NCI-H2227 treated with DMSO at 0.1 percent for 48 hours (cell line): ENCODE results near the gene COL6A1.
"Not testable (repeated sequence)": the region's sequence is repeated elsewhere in the genome, so short reads cannot be mapped to it uniquely, and the experiment has no call there.

Experiments
- DNase-seq: peaks from one replicate; lab custom pipeline; 2025; lab: John Stamatoyannopoulos, UW

COL6A1 gene

DNA sequence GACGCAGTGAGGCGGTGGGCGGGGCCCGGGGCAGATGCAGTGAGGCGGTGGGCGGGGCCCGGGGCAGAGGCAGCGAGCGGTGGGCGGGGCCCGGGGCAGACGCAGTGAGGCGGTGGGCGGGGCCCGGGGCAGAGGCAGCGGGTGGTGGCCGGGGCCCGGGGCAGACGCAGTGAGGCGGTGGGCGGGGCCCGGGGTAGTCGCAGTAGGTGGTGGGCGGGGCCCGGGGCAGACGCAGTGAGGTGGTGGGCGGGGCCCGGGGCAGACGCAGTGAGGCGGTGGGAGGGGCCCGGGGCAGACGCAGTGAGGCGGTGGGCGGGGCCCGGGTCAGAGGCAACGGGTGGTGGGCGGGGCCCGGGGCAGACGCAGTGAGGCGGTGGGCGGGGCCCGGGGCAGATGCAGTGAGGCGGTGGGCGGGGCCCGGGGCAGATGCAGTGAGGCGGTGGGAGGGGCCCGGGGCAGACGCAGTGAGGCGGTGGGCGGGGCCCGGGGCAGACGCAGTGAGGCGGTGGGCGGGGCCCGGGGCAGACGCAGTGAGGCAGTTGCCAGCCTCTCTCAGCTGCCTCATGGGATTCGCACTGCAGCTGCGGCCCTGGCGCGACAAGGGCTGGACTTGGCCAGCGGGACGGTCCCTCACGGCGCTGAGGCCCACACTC lies 24.4 kb downstream of the COL6A1 start:
- not testable (repeated sequence) for DNase-seq

DNA sequence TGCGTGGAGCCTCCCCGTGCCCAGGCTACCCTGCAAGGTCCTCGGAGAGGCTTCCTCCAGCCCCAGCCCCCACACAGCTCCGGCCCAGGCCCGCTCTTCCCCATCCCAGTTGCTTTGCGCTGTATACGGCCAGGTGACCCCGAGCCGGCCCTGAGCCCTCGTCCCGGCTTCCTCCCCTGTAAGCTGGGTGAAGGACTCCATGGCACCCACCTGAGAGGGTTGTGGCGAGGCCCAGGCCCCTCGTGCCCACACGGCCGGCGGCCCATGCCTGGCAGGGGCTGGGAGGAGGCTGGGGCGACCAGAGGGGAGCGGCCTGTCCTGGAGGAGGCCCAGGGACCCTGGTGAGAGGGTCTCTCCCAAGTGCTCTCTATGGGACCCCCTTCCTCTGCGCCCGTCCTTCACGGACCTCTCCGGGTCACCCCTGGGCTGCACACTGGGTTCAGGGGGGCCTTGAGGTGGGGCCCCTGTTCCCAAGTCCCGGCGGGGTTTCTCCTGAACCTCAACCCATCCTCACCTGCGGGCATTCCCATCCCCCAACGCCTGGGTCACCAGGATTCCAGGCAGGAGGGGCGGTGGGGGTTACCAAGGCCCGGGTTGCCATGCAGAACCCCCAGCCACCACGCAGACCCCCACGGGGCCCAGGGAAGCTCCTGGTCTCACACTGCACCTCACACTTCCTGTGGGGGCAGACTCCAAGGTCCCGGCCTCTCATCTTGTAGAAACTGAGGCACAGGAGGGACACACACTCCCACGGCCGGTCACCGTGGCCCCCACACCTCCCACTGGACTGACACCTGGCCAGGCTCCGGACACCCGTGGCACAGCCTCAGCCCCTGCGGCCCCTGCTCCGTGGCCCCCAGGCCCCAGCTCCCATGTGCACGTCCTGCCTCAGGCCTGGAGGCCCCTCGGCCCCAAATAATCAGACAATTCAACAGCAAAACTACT lies 25.2 kb downstream of the COL6A1 start:
- DNase-seq: no peak

DNA sequence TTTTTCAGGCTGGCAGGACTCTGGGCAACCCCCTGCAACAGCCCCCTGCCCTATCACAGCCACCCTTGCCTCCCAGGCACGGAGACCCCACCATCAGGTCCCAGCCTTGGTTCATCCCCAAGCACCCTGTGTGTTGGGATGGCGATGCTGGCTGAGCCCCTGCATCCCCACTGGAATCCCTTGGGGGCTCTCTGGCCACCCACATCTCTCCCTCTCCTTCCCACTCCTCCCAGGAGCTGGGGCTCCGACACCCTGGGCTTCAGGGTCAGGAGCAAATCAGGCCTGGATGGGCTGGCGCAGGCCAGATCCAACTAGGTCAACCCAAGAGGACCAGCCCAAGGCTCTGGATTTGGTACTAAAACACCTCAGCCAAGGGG lies 25.9 kb downstream of the COL6A1 start:
- no peak for DNase-seq

GRCh38 chr21:46008893-46009621 lies 27.5 kb downstream of the COL6A1 start:
- DNase-seq: no peak

DNA sequence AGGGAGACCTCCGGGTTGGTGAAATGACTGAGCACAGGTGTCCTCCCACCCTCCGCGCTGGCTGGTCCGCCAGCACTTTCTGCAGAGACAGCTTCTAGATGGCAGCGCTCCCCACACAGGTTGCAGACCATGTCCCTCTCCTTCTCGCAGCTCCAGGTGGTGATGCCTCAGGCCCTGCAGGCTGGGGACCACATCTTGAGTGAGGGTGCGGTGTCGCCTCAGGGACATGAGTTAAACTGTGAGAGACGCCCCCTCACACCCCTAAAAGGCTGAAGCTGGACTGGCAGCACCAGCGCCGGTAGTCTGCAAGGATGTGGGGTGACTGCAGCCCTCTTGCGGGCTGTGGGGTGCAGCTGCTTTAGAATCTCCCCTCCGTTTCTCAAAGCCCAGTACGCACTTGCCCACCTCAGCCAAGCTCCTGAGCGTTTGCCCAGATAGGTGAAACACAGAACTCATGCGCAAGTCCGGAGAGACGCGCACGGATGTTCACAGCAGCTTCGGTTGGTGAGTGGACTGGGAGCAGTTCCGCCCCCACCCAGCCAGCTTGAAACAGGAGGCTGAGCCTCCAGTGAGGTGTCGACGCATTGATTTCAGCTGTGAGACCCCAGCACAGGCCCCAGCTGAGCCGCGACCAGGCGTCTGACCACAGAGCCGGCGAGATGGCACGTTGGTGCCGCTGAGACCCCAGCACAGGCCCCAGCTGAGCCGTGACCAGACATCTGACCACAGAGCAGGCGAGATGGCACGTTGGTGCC lies 28.6 kb downstream of the COL6A1 start:
- DNase-seq: no peak

DNA sequence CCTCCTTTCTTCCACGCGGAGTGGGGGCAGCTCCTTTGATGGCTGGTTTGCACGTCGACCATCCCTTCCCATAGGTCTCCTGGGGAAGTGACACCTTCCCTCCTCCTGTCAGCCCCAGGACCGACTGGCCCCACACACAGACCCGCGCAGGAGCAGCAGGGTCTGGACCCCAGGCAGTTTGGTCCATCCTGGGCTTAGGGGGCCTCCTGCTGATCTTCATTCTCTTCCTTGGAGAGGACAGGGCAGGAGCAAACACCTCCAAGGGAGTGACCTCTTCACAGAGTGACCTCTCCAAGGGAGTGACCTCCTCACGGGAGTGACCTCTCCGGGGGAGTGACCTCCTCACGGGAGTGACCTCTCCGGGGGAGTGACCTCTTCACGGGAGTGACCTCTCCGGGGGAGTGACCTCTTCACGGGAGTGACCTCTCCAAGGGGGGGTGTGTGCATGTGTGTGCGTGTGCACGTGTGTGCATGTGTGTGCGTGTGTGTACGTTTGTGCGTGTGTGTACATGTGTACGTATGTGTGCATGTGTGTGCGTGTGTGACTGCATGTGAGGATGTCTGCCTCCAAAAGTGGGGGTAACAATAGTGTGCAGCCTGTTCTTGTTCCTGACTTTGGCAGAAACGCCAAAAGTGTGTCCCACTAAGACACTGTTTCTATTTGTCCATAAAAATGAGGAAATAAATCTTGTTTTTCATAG lies 29.8 kb downstream of the COL6A1 start:
- no peak for DNase-seq

- DNase-seq: no peak
Measured at GRCh38 chr21:46012154-46012553, 30.6 kb downstream of the COL6A1 start.

- no peak for DNase-seq
Measured at GRCh38 chr21:46014828-46015227, 33.3 kb downstream of the COL6A1 start.

DNA sequence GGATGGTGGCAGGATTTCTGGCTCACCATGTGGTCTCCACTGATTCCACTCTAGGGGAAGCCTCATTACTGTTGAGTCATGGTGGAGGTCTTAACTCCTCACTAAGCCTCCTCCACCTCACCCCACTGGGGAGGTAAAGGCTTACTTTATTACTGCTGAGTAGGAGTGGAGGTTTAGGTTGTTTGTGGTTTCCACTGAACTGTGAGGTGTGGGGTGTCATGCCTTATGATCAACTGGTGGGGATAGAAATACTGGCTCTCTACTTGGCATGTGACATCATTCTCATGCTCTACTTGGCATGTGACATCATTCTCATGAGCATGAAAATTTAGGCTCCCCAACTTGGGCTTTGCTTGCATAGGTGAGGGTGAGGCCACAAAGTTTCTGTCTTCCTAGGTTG lies 35.6 kb downstream of the COL6A1 start:
- no peak for DNase-seq

GRCh38 chr21:46017695-46018094 lies 36.1 kb downstream of the COL6A1 start:
- no peak for DNase-seq

- DNase-seq: no peak
Measured at GRCh38 chr21:46018615-46019014, 37.0 kb downstream of the COL6A1 start.

- no peak for DNase-seq
Measured at GRCh38 chr21:46020581-46020980, 39.0 kb downstream of the COL6A1 start.

- DNase-seq: no peak
Measured at GRCh38 chr21:46021398-46021797, 39.8 kb downstream of the COL6A1 start.

- no peak for DNase-seq
Measured at GRCh38 chr21:46021978-46022544, 40.5 kb downstream of the COL6A1 start.

- no peak for DNase-seq
Measured at GRCh38 chr21:46022551-46023525, 41.3 kb downstream of the COL6A1 start.

DNA sequence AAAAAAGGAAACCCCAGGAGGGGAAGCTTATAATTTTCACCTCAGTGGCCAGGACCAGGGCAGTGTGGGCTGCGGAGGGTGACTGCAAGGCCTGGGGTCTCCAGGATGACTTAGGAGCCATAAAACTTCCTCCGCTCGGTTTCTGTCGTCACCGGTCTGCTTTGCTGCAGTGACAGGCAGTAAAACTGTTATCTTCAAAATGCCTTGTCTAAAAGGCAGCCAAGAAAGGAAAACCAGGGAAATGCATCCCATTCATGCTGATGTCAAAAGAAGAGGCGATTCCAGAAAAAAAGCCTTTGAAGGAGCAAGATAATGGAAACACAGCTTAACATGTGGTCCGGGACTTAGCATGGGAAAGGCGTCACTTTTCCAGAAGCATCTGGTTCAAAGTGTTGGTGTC lies 42.0 kb downstream of the COL6A1 start:
- no peak for DNase-seq

- DNase-seq: no peak
Measured at GRCh38 chr21:46024141-46024540, 42.6 kb downstream of the COL6A1 start.

DNA sequence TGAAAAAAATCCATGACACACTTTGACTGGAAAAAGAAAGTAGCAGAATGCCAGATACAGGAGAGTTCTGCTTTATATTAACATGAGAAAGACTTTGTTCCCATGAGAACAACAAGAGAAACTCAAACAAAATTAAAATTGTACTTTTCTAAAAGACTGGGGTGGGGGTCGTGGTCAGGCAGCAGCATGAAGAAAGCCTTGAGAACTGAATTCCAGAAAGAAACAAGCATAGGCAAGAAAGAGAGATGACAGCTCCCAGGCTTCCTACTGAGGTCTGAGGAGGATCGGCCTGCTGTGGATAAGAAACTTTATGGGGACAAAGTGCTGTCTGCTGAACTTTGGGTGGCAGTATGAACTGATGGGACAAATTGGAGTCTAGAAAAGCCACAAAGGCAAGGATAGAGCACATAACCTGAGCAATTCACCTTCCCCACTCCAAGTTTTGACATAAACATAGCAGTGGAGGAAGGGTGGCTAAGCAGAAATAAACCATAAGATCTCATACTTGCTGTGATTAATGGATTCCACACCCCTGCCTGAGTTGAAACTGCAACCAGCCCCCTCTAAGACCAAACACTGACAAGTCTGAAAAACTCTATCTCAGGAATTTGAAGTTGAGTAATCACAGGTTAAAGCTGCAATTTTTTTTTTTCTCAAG lies 43.7 kb downstream of the COL6A1 start:
- no peak for DNase-seq

DNA sequence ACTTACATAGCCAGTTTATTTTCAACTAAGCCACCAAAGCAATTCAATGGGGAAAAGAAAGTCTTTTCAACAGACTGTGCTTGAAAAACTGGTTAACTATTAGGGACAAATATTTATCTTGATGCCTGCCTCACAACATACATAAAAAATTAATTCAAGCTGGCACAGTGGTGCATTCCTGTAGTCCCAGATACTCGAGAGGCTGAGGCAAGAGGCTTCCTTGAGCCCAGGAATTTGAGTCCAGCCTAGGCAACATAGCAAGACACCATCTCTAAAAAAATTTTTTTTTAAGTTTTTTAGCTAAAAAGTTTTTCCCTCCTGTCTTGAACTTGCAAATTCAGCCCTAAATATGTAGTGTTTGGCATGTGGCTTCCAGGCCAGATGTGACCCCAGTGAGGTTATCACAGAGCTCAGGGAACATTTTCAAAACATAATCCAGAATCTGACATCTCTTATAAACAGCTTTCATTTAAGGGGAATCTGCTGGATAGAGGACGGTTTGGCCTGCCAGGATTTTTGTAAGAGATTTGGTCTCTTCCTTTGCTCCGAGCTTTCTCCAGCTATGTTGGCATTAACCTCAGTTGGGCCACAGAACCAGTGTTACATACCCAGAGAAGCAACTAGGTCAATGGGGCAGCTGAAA lies 46.4 kb downstream of the COL6A1 start:
- DNase-seq: no peak
